Measurements from ENCODE around the gene ASAP2.

ASAP2 gene

DNA sequence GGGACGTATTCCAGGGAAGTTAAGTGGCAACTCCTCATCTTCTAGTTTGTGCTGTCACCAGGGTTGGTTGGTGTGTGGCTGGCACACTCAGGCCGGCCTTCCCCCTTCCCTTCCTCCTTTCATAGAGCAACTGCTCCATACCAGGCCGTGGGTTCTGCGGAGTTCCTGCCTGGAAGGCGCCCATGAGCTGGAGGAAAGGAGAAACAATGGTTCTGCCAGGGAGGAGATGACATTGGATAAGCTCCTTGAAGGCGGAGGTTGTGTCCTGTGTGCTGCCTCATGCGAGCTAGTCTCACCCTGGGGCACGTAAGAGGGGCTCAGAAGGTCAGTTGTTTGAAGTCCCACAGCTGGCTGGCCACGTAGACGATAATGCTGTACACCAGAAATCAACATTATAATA, 19.2 kb downstream of the ASAP2 start:
- TF ChIP-seq, protein P1, sequence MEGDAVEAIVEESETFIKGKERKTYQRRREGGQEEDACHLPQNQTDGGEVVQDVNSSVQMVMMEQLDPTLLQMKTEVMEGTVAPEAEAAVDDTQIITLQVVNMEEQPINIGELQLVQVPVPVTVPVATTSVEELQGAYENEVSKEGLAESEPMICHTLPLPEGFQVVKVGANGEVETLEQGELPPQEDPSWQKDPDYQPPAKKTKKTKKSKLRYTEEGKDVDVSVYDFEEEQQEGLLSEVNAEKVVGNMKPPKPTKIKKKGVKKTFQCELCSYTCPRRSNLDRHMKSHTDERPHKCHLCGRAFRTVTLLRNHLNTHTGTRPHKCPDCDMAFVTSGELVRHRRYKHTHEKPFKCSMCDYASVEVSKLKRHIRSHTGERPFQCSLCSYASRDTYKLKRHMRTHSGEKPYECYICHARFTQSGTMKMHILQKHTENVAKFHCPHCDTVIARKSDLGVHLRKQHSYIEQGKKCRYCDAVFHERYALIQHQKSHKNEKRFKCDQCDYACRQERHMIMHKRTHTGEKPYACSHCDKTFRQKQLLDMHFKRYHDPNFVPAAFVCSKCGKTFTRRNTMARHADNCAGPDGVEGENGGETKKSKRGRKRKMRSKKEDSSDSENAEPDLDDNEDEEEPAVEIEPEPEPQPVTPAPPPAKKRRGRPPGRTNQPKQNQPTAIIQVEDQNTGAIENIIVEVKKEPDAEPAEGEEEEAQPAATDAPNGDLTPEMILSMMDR (IDR thresholded peaks at IDR 0.05; ENCODE audit: low read length, missing control alignments) = no peak
- DNase-seq (ENCODE audit: low read depth) = no peak

DNA sequence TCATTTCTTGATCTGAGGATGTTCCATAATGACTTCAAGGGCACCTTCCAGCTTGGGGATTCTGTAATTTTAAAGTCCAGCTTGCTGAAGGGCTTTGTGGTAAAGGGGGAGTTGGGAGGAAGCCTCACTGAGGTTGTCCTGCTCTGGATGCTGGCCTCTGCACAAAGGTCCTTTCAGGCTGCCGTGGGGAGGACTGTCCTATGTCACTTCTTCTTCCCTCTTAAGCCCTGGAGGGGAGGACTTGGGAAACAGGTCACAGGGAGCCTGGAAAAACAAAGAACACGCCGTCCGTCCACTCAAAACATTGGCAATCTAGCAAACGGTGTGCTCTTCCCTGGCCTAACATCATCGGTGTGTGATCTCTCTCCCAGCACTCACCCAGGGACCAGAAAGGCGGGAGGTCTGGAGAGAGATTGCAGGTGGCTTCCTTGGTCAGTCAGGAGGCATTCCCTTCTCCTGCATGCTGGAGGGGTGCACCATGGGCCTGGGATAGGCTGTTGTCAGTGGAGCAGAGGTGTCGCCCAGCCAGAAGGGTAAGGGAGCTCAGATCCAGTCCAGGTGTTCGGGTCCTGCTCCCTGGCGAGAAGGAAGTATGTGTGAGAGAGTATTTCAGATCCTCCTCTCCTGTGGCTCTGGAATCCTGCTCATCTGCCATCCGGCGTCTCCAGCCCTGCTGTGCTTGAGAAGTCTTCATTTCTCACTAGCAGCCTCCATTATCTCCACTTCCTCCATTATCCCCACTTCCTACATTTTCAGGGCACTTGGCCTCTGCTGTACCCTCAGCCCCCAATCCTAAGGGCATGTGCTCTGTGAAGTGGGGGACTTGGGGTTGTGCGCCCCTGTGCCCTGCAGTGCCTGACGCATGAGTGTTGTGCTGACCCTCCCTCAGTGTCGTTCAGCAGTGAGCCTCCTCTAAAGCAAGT, 20.1 kb downstream of the ASAP2 start:
- H3K4me3 ChIP-seq (replicated peaks; ENCODE audit: low read depth, low read length) = no peak overlapping the region
- DNase-seq (ENCODE audit: low read depth) = no peak
- TF ChIP-seq, protein P1 (IDR thresholded peaks at IDR 0.05; ENCODE audit: low read length, missing control alignments) = no peak

More for the DNA sequence above, 19.2 kb downstream of the ASAP2 start:
- no peak overlapping the region for H3K4me3 ChIP-seq (replicated peaks; ENCODE audit: low read depth, low read length)

DNA sequence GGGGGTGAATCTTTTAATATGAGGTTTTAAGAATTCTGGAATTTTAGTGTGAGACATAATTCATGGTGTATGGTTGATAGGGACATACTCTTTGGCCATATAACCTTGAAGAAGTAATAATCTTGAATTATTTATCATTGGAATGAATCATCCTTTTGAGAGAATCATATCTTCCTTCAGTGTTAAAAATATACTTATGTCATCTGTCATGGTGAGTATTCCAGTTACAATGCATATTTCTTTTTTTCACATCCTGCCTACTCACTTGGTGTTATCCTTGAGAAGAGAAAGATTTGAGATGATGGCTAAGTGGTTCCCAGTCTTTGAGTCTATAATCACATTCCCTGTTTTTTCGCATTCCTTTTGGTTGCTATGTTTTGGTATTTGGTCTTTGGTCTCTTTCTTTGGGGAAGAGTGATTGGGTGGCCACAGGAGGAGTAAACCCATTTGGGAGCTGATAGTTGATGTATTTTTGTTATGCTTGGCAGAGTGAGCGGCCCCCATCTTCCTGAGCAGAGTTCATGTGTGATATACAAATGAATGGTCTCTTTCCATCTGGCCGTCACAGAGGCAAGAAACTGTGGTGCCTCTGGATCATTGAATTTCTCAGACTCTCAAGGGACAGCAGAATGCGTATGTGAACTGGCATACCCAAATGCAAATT, 21.6 kb downstream of the ASAP2 start:
- H3K4me3 ChIP-seq (replicated peaks; ENCODE audit: low read depth, low read length) = no peak overlapping the region
- peak; percentile 78 for DNase-seq (ENCODE audit: low read depth)
- TF ChIP-seq, protein P1 (IDR thresholded peaks at IDR 0.05; ENCODE audit: low read length, missing control alignments) = no peak

DNA sequence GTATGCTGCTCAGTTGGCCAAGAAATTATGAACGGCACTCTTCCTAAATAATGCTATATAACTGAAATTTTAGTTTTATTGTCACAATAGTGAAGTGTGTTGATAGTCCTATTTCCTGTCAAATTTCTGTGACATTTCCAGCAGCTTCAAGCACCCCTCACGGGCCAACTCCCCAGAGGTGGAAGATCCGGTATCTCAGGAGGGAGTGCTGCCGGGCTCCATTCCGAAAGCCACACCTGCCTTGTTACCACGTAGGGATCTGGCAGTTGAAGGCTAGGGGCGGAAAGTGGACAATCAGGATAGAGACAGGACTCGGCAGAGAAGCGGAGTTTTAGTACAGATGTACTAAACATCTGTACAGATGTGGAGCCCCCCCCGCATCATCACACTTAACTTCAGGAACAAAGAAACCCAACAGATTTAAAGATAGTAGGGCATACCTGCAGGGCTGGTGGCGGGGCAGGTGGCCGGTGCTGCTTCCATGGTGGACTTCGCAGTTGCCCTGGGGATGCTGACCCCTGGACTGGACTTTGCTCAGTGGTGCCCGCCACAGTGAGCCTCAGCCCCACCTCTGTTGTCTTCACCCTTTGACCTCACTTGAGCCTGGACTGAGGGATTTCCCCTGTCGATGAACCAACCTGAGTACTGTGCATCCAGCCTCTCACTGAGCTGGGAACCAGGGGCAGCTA, 22.3 kb downstream of the ASAP2 start:
- TF ChIP-seq, protein P1 (IDR thresholded peaks at IDR 0.05; ENCODE audit: low read length, missing control alignments) = no peak
- no peak overlapping the region for H3K4me3 ChIP-seq (replicated peaks; ENCODE audit: low read depth, low read length)
- no peak for DNase-seq (ENCODE audit: low read depth)

DNA sequence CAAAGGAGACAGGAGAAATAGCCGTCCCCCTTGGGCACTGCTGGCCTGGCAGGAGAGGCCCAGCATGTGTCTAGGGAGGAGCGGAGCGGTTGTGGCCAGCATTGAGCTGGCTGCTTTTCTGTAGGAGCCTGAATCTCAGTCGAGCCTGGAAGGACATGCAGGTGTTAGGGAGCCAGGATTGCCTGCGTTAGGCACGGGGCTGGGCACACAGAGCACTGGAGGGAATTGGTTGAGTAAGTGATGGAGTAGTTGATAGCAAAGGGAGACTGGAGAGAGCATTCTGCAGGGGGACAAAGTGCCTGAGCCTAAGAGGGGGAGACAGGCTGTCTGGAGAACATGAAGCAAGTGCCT, 22.8 kb downstream of the ASAP2 start:
- H3K4me3 ChIP-seq (replicated peaks; ENCODE audit: low read depth, low read length) = no peak overlapping the region
- TF ChIP-seq, protein P1 (IDR thresholded peaks at IDR 0.05; ENCODE audit: low read length, missing control alignments) = no peak
- DNase-seq (ENCODE audit: low read depth) = no peak

DNA sequence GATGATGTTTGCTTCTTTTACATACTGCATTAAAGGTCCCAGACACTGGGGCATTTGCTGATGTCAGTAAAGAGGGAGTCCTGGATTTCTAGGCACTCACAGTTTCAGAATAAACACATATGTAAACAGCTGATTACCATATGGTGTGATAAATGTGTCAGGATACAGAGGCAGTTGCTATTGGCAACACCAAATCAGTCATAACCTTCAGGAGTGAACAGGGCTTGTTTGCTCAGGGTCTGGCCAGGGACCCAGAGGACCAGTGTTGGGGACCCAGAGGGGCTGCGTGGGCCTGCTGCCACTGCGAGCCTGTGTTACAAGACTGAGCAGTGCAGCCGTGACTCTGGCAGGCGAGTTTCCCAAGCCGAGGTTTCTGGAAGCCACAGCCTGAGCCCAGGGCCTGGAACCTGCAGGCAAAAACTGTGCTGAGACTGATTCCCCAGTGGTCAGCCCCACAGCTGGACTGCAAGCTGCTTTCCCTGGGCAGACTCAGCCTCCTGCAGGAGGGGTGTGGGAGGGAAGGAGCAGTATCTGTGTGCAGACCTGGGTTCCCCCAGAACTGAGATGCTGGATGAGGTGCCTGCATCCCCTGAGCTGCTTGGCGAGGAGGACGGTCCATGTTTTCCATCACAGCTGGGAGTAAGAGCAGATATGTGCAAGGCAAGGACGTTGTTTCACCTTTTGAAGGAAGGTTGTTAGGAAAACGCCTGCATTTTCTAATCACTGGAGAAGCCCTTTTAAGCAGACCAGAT, 23.6 kb downstream of the ASAP2 start:
- DNase-seq (ENCODE audit: low read depth) = no peak
- TF ChIP-seq, protein P1 (IDR thresholded peaks at IDR 0.05; ENCODE audit: low read length, missing control alignments) = peak; percentile 8
- H3K4me3 ChIP-seq (replicated peaks; ENCODE audit: low read depth, low read length) = no peak overlapping the region
